A673 (cell line): ENCODE results near the gene SERPINE1.

Source experiments
- EZH2 ChIP-seq: fragments of 200-600 bp; sonication (generic); IDR thresholded peaks from 2 replicates; pipeline ENCODE4 v1.6.1; 2017; ENCODE audit warnings: borderline replicate concordance, low read depth, mild to moderate bottlenecking, mixed read lengths, antibody characterized with exemption, low read length; ENCODE audit not compliant: poor library complexity, severe bottlenecking
- TF ChIP-seq, protein P1 (sequence below): fragments of 300-800, 200-600 bp; sonication (generic); conservative IDR thresholded peaks from 2 replicates; pipeline ENCODE4 v1.5.1; 2017; ENCODE audit warnings: low read depth, mild to moderate bottlenecking, antibody characterized with exemption, low read length, moderate library complexity, mixed read lengths

DNA sequence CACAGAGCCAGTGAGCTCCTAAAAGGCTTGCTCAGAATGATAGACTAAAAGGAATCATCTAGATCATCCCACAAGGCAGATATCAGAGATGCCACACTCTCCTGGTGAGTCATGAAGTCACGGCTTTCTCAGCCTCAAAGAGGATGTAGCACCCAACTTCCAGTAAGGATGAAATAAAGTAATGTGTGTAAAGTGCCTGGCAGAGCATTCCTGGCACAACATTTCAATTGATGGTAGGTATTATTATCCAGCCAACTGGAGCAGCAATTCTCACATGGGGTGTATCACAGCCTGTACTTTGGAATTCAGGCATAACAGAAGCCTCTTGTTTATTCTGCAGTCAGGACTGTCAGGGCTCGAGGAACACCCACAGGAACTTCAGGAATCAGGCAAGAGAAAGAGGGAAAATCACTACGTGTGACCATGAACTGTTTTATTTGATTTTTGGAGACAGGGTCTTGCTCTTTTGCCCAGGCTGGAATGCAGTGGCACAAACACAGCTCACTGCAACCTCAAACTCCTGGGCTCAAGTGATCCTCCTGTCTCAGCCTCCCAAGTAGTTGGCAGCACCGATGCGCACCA is 58.4 kb downstream of the SERPINE1 start:
- TF ChIP-seq, protein P1, sequence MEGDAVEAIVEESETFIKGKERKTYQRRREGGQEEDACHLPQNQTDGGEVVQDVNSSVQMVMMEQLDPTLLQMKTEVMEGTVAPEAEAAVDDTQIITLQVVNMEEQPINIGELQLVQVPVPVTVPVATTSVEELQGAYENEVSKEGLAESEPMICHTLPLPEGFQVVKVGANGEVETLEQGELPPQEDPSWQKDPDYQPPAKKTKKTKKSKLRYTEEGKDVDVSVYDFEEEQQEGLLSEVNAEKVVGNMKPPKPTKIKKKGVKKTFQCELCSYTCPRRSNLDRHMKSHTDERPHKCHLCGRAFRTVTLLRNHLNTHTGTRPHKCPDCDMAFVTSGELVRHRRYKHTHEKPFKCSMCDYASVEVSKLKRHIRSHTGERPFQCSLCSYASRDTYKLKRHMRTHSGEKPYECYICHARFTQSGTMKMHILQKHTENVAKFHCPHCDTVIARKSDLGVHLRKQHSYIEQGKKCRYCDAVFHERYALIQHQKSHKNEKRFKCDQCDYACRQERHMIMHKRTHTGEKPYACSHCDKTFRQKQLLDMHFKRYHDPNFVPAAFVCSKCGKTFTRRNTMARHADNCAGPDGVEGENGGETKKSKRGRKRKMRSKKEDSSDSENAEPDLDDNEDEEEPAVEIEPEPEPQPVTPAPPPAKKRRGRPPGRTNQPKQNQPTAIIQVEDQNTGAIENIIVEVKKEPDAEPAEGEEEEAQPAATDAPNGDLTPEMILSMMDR = no peak
- TF ChIP-seq EZH2 = no peak
